ENCODE results near the gene CNTN4. TPM values are rescaled to one million over a fixed set of nuclear protein-coding genes. Genes with fewer than 3 reads are reported as not detected.

CNTN4 gene
- polyA plus RNA-seq, 4 donors = 0.27 to 6.5 (median 2.6) TPM; not detected in 1

GRCh38 chr3:2392981-2393380 is 294.3 kb downstream of the CNTN4 start:
- H3K4me3 ChIP-seq (ENCODE audit: low read depth in 1 of 3, low read length in 3 of 3) = no peak overlapping the region
- no peaks in the 10 kb centered on the region for H3K4me1 ChIP-seq (ENCODE audit: control insufficient read depth in 3 of 3, insufficient read depth in 2 of 3, low read depth in 1 of 3, low read length in 2 of 3)
- FAIRE-seq = no peak
- no peak overlapping the region for H3K27ac ChIP-seq (ENCODE audit: low read depth in 1 of 3, low read length in 2 of 3)
- DNase-seq = no peak
- H3K36me3 ChIP-seq (ENCODE audit: control insufficient read depth in 3 of 3, insufficient read depth in 2 of 3, low read depth in 1 of 3, low read length in 3 of 3) = no peaks in the 10 kb centered on the region
- no peaks in the 10 kb centered on the region for H3K27me3 ChIP-seq (ENCODE audit: control insufficient read depth in 3 of 3, insufficient read depth in 3 of 3, low read length in 3 of 3)
- WGBS, 3 donors = 83 to 86% (median 86%) methylated on average over 3 of the region's 3 CpGs
- H3K9me3 ChIP-seq (ENCODE audit: control insufficient read depth in 2 of 2, insufficient read depth in 1 of 2, low read depth in 1 of 2, low read length in 1 of 2) = peaks cover 0 to 3% of the 10 kb centered on the region in 2 donors

- FAIRE-seq = no peak
- WGBS, 3 donors = 73 to 89% (median 88%) methylated on average over 1 of the region's 1 CpG
- no peaks in the 10 kb centered on the region for H3K36me3 ChIP-seq (ENCODE audit: control insufficient read depth in 3 of 3, insufficient read depth in 2 of 3, low read depth in 1 of 3, low read length in 3 of 3)
Measured at GRCh38 chr3:2415083-2415482, 316.4 kb downstream of the CNTN4 start.

GRCh38 chr3:2420919-2421318 is 322.3 kb downstream of the CNTN4 start:
- no peak overlapping the region for H3K27ac ChIP-seq (ENCODE audit: low read depth in 1 of 3, low read length in 2 of 3)
- no peaks in the 10 kb centered on the region for H3K36me3 ChIP-seq (ENCODE audit: control insufficient read depth in 3 of 3, insufficient read depth in 2 of 3, low read depth in 1 of 3, low read length in 3 of 3)
- WGBS, 3 donors = 45 to 58% (median 56%) methylated on average over 3 of the region's 3 CpGs
- H3K9me3 ChIP-seq (ENCODE audit: control insufficient read depth in 2 of 2, insufficient read depth in 1 of 2, low read depth in 1 of 2, low read length in 1 of 2) = peaks cover 0 to 2% of the 10 kb centered on the region in 2 donors
- H3K4me1 ChIP-seq (ENCODE audit: control insufficient read depth in 3 of 3, insufficient read depth in 2 of 3, low read depth in 1 of 3, low read length in 2 of 3) = no peaks in the 10 kb centered on the region
- H3K27me3 ChIP-seq (ENCODE audit: control insufficient read depth in 3 of 3, insufficient read depth in 3 of 3, low read length in 3 of 3) = no peaks in the 10 kb centered on the region
- DNase-seq (no peak), FAIRE-seq (no peak)
- H3K4me3 ChIP-seq (ENCODE audit: low read depth in 1 of 3, low read length in 3 of 3) = no peak overlapping the region

More at GRCh38 chr3:2415083-2415482, 316.4 kb downstream of the CNTN4 start:
- DNase-seq = no peak
- H3K9me3 ChIP-seq (ENCODE audit: control insufficient read depth in 2 of 2, insufficient read depth in 1 of 2, low read depth in 1 of 2, low read length in 1 of 2) = no peaks in the 10 kb centered on the region
- no peak overlapping the region for H3K4me3 ChIP-seq (ENCODE audit: low read depth in 1 of 3, low read length in 3 of 3)
- H3K27ac ChIP-seq (ENCODE audit: low read depth in 1 of 3, low read length in 2 of 3) = no peak overlapping the region
- no peaks in the 10 kb centered on the region for H3K27me3 ChIP-seq (ENCODE audit: control insufficient read depth in 3 of 3, insufficient read depth in 3 of 3, low read length in 3 of 3)
- H3K4me1 ChIP-seq (ENCODE audit: control insufficient read depth in 3 of 3, insufficient read depth in 2 of 3, low read depth in 1 of 3, low read length in 2 of 3) = no peaks in the 10 kb centered on the region

- no peak overlapping the region for H3K27ac ChIP-seq (ENCODE audit: low read depth in 1 of 3, low read length in 2 of 3)
- no peak for DNase-seq
- H3K9me3 ChIP-seq (ENCODE audit: control insufficient read depth in 2 of 2, insufficient read depth in 1 of 2, low read depth in 1 of 2, low read length in 1 of 2) = peaks cover 0 to 2% of the 10 kb centered on the region in 2 donors
- no peak overlapping the region for H3K4me3 ChIP-seq (ENCODE audit: low read depth in 1 of 3, low read length in 3 of 3)
- no peaks in the 10 kb centered on the region for H3K4me1 ChIP-seq (ENCODE audit: control insufficient read depth in 3 of 3, insufficient read depth in 2 of 3, low read depth in 1 of 3, low read length in 2 of 3)
- no peaks in the 10 kb centered on the region for H3K36me3 ChIP-seq (ENCODE audit: control insufficient read depth in 3 of 3, insufficient read depth in 2 of 3, low read depth in 1 of 3, low read length in 3 of 3)
- H3K27me3 ChIP-seq (ENCODE audit: control insufficient read depth in 3 of 3, insufficient read depth in 3 of 3, low read length in 3 of 3) = no peaks in the 10 kb centered on the region
- 78 to 84% (median 79%) methylated on average over 3 of the region's 3 CpGs for WGBS, 3 donors
- no peak for FAIRE-seq
Measured at GRCh38 chr3:2423143-2423542, 324.5 kb downstream of the CNTN4 start.

- Histone ChIP-seq H3K9me3 (ENCODE audit: control insufficient read depth in 2 of 2, insufficient read depth in 1 of 2, low read depth in 1 of 2, low read length in 1 of 2) (no peaks in the 10 kb centered on the region), H3K4me1 (ENCODE audit: control insufficient read depth in 3 of 3, insufficient read depth in 2 of 3, low read depth in 1 of 3, low read length in 2 of 3) (no peaks in the 10 kb centered on the region), H3K27me3 (ENCODE audit: control insufficient read depth in 3 of 3, insufficient read depth in 3 of 3, low read length in 3 of 3) (no peaks in the 10 kb centered on the region), H3K36me3 (ENCODE audit: control insufficient read depth in 3 of 3, insufficient read depth in 2 of 3, low read depth in 1 of 3, low read length in 3 of 3) (no peaks in the 10 kb centered on the region), H3K4me3 (ENCODE audit: low read depth in 1 of 3, low read length in 3 of 3) (no peak overlapping the region), H3K27ac (ENCODE audit: low read depth in 1 of 3, low read length in 2 of 3) (no peak overlapping the region)
- FAIRE-seq (no peak), DNase-seq (no peak)
- WGBS, 3 donors = 31 to 50% (median 41%) methylated on average over 3 of the region's 3 CpGs
Measured at GRCh38 chr3:2441558-2441957, 342.9 kb downstream of the CNTN4 start.

- H3K4me1 ChIP-seq (ENCODE audit: control insufficient read depth in 3 of 3, insufficient read depth in 2 of 3, low read depth in 1 of 3, low read length in 2 of 3) = no peaks in the 10 kb centered on the region
- no peaks in the 10 kb centered on the region for H3K27me3 ChIP-seq (ENCODE audit: control insufficient read depth in 3 of 3, insufficient read depth in 3 of 3, low read length in 3 of 3)
- no peaks in the 10 kb centered on the region for H3K9me3 ChIP-seq (ENCODE audit: control insufficient read depth in 2 of 2, insufficient read depth in 1 of 2, low read depth in 1 of 2, low read length in 1 of 2)
- no peak for FAIRE-seq
- H3K4me3 ChIP-seq (ENCODE audit: low read depth in 1 of 3, low read length in 3 of 3) = no peak overlapping the region
- H3K36me3 ChIP-seq (ENCODE audit: control insufficient read depth in 3 of 3, insufficient read depth in 2 of 3, low read depth in 1 of 3, low read length in 3 of 3) = no peaks in the 10 kb centered on the region
- H3K27ac ChIP-seq (ENCODE audit: low read depth in 1 of 3, low read length in 2 of 3) = no peak overlapping the region
- 73 to 78% (median 76%) methylated on average over 3 of the region's 3 CpGs for whole genome bisulfite sequencing, 3 donors
- DNase-seq = no peak
Measured at GRCh38 chr3:2446146-2446545, 347.5 kb downstream of the CNTN4 start.

GRCh38 chr3:2452249-2452648 is 353.6 kb downstream of the CNTN4 start:
- 79 to 85% (median 84%) methylated on average over 6 of the region's 6 CpGs for WGBS, 3 donors
- no peaks in the 10 kb centered on the region for H3K27me3 ChIP-seq (ENCODE audit: control insufficient read depth in 3 of 3, insufficient read depth in 3 of 3, low read length in 3 of 3)
- no peaks in the 10 kb centered on the region for H3K36me3 ChIP-seq (ENCODE audit: control insufficient read depth in 3 of 3, insufficient read depth in 2 of 3, low read depth in 1 of 3, low read length in 3 of 3)
- H3K4me3 ChIP-seq (ENCODE audit: low read depth in 1 of 3, low read length in 3 of 3) = no peak overlapping the region
- FAIRE-seq (no peak), DNase-seq (no peak)
- H3K4me1 ChIP-seq (ENCODE audit: control insufficient read depth in 3 of 3, insufficient read depth in 2 of 3, low read depth in 1 of 3, low read length in 2 of 3) = no peaks in the 10 kb centered on the region
- no peak overlapping the region for H3K27ac ChIP-seq (ENCODE audit: low read depth in 1 of 3, low read length in 2 of 3)
- no peaks in the 10 kb centered on the region for H3K9me3 ChIP-seq (ENCODE audit: control insufficient read depth in 2 of 2, insufficient read depth in 1 of 2, low read depth in 1 of 2, low read length in 1 of 2)

- no peak for FAIRE-seq
- H3K27me3 ChIP-seq (ENCODE audit: control insufficient read depth in 3 of 3, insufficient read depth in 3 of 3, low read length in 3 of 3) = no peaks in the 10 kb centered on the region
- no peak for DNase-seq
- no peak overlapping the region for H3K4me3 ChIP-seq (ENCODE audit: low read depth in 1 of 3, low read length in 3 of 3)
- 64 to 72% (median 70%) methylated on average over 2 of the region's 2 CpGs for WGBS, 3 donors
- no peaks in the 10 kb centered on the region for H3K4me1 ChIP-seq (ENCODE audit: control insufficient read depth in 3 of 3, insufficient read depth in 2 of 3, low read depth in 1 of 3, low read length in 2 of 3)
- H3K36me3 ChIP-seq (ENCODE audit: control insufficient read depth in 3 of 3, insufficient read depth in 2 of 3, low read depth in 1 of 3, low read length in 3 of 3) = no peaks in the 10 kb centered on the region
- H3K27ac ChIP-seq (ENCODE audit: low read depth in 1 of 3, low read length in 2 of 3) = no peak overlapping the region
- H3K9me3 ChIP-seq (ENCODE audit: control insufficient read depth in 2 of 2, insufficient read depth in 1 of 2, low read depth in 1 of 2, low read length in 1 of 2) = no peaks in the 10 kb centered on the region
Measured at GRCh38 chr3:2454865-2455264, 356.2 kb downstream of the CNTN4 start.

GRCh38 chr3:2456788-2457187 is 358.1 kb downstream of the CNTN4 start:
- no peaks in the 10 kb centered on the region for H3K27me3 ChIP-seq (ENCODE audit: control insufficient read depth in 3 of 3, insufficient read depth in 3 of 3, low read length in 3 of 3)
- no peaks in the 10 kb centered on the region for H3K4me1 ChIP-seq (ENCODE audit: control insufficient read depth in 3 of 3, insufficient read depth in 2 of 3, low read depth in 1 of 3, low read length in 2 of 3)
- DNase-seq (no peak), FAIRE-seq (no peak)
- H3K27ac ChIP-seq (ENCODE audit: low read depth in 1 of 3, low read length in 2 of 3) = no peak overlapping the region
- WGBS, 3 donors = 83 to 90% (median 87%) methylated on average over 4 of the region's 4 CpGs
- no peaks in the 10 kb centered on the region for H3K9me3 ChIP-seq (ENCODE audit: control insufficient read depth in 2 of 2, insufficient read depth in 1 of 2, low read depth in 1 of 2, low read length in 1 of 2)
- no peak overlapping the region for H3K4me3 ChIP-seq (ENCODE audit: low read depth in 1 of 3, low read length in 3 of 3)
- H3K36me3 ChIP-seq (ENCODE audit: control insufficient read depth in 3 of 3, insufficient read depth in 2 of 3, low read depth in 1 of 3, low read length in 3 of 3) = no peaks in the 10 kb centered on the region
